GM12878 (cell line): Measurements from ENCODE around the gene UNC45A. TPM values are rescaled to one million over a fixed set of nuclear protein-coding genes. Genes with fewer than 3 reads are reported as not detected.

Source experiments
- BHLHE40 ChIP-seq, 2 experiments: fragments of 450-650 bp in 1 of 2; IDR thresholded peaks; 2 replicates each; pipeline ENCODE4 v1.6.1; 2011 to 2017; ENCODE audit warnings: low read depth in 2 of 2, borderline replicate concordance in 1 of 2, improper control_type of control experiment in 1 of 2, low read length in 1 of 2, mild to moderate bottlenecking in 1 of 2
- CBFB ChIP-seq: IDR thresholded peaks from 2 replicates; pipeline ENCODE4 v1.6.1; 2016; ENCODE audit warnings: antibody characterized with exemption, low read depth
- HDAC6 ChIP-seq: fragments of 200-600 bp; sonication (generic); IDR thresholded peaks from one replicate; pipeline ENCODE4 v1.8.0; 2017; ENCODE audit warnings: antibody characterized with exemption; ENCODE audit not compliant: unreplicated experiment
- IKZF2 ChIP-seq, 2 experiments: fragments of 450-650 bp; IDR thresholded peaks; 2 replicates each; pipeline ENCODE4 v1.6.1; 2017; ENCODE audit warnings: mild to moderate bottlenecking in 2 of 2, moderate library complexity in 2 of 2
- JUNB ChIP-seq: IDR thresholded peaks from 2 replicates; pipeline ENCODE4 v1.6.1; 2016; ENCODE audit warnings: antibody characterized with exemption, mild to moderate bottlenecking
- LARP7 ChIP-seq: fragments of 450-650 bp; IDR thresholded peaks from 2 replicates; pipeline ENCODE4 v1.6.1; 2017; ENCODE audit warnings: mild to moderate bottlenecking
- NFYB ChIP-seq: IDR thresholded peaks from 2 replicates; pipeline ENCODE4 v1.6.1; 2011; ENCODE audit warnings: low read depth, mild to moderate bottlenecking, low read length, improper control_type of control experiment, moderate library complexity; ENCODE audit not compliant: insufficient read depth
- POLR2AphosphoS2 ChIP-seq: IDR thresholded peaks from 2 replicates; pipeline ENCODE4 v1.6.1; 2011; ENCODE audit warnings: low read depth, mild to moderate bottlenecking, low read length, improper control_type of control experiment, moderate library complexity
- RELA ChIP-seq: fragments of 450-650 bp; IDR thresholded peaks from 2 replicates; pipeline ENCODE4 v1.8.0; 2014; ENCODE audit warnings: borderline replicate concordance; ENCODE audit not compliant: partially characterized antibody
- RUNX3 ChIP-seq: IDR thresholded peaks from 2 replicates; pipeline ENCODE4 v1.6.1; 2012; ENCODE audit warnings: low read length, inconsistent platforms
- SMAD1 ChIP-seq: fragments of 450-650 bp; IDR thresholded peaks from 2 replicates; pipeline ENCODE4 v1.6.1; 2018; ENCODE audit warnings: mild to moderate bottlenecking, low read depth; ENCODE audit not compliant: partially characterized antibody
- SMAD5 ChIP-seq: IDR thresholded peaks from 2 replicates; pipeline ENCODE4 v1.6.1; 2016; ENCODE audit warnings: antibody characterized with exemption, low read depth
- polyA plus RNA-seq, 11 experiments: library from polyadenylated mRNA; depleted of rRNA in 4 of 11; unstranded in 6 of 11; stranded (reverse) in 5 of 11; fragments of >200 nt; fragmentation: Nextera tagmentation in 4 of 11; fragmentation: Illumina TruSeq in 1 of 11; extraction: Ambion mirVana in 4 of 11; extraction: Trizol in 1 of 11; gene quantifications; 1 replicate in 1 of 11; 2 replicates in 10 of 11; pipeline versions ENCODE4 v1.2.1 to v1.2.3, GENCODE V29; 2011 to 2016; ENCODE audit warnings: inconsistent platforms in 2 of 11, missing spikeins in 2 of 11, low read depth in 1 of 11
- total RNA-seq, 4 experiments: library from RNA; depleted of rRNA in 3 of 4; stranded (reverse); fragments of >200 nt in 3 of 4; fragmentation: Illumina TruSeq in 1 of 4; extraction: Trizol in 1 of 4; gene quantifications; 2 replicates each; pipeline versions ENCODE4 v1.2.1 to v1.2.3, GENCODE V29; 2013 to 2021
- TF ChIP-seq, protein P1 (sequence below): IDR thresholded peaks from 2 replicates; pipeline ENCODE4 v1.6.1; 2012; ENCODE audit warnings: improper control_type of control experiment, low read depth, low read length; ENCODE audit not compliant: insufficient replicate concordance
- TF ChIP-seq, protein P2 (sequence below): IDR thresholded peaks from 2 replicates; pipeline ENCODE4 v1.6.1; 2011; ENCODE audit warnings: borderline replicate concordance, low read depth, mild to moderate bottlenecking, moderate library complexity, low read length; ENCODE audit not compliant: insufficient read depth, poor library complexity, severe bottlenecking
- TF ChIP-seq, protein P3 (sequence below): IDR thresholded peaks from 2 replicates; pipeline ENCODE4 v1.6.1; 2011; ENCODE audit warnings: low read depth, mild to moderate bottlenecking, low read length, moderate library complexity, borderline replicate concordance; ENCODE audit errors: extremely low read depth
- TF ChIP-seq, protein P4 (sequence below): fragments of 450-650 bp; IDR thresholded peaks from 2 replicates; pipeline ENCODE4 v1.6.1; 2018; ENCODE audit warnings: mild to moderate bottlenecking, low read depth, moderate library complexity; ENCODE audit not compliant: partially characterized antibody
- TF ChIP-seq, protein P5 (sequence below): fragments of 450-650 bp; IDR thresholded peaks from 2 replicates; pipeline ENCODE4 v1.6.1; 2017; ENCODE audit warnings: antibody characterized with exemption, mild to moderate bottlenecking, moderate library complexity

The UNC45A gene
- total and polyA plus RNA-seq, 10 of the 15 experiments (the other 5 are each of a cell fraction or from before 2014, with no cell fraction given), result 10.3 to 57.8 (median 40.5) TPM

DNA sequence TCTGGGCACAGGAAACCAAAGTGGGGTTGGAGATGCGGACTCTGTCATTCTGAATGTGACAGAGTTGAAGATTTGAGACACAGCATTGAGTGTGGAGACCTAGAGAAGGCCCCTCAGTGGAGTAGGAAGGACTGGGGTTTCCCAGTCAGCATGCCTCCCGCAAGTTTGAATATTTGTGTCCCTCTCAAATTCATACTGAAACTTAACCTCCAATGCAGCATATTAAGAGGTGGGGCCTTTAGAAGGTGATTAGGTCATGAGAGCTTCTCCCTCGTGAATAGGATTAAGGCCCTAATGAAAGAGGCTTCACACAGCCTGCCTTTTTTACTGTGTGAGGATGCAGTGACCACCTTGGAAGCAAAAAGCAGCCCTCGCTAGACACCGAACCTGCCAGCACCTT is 10.7 kb upstream of the UNC45A start (continued):
- TF ChIP-seq, protein P1, sequence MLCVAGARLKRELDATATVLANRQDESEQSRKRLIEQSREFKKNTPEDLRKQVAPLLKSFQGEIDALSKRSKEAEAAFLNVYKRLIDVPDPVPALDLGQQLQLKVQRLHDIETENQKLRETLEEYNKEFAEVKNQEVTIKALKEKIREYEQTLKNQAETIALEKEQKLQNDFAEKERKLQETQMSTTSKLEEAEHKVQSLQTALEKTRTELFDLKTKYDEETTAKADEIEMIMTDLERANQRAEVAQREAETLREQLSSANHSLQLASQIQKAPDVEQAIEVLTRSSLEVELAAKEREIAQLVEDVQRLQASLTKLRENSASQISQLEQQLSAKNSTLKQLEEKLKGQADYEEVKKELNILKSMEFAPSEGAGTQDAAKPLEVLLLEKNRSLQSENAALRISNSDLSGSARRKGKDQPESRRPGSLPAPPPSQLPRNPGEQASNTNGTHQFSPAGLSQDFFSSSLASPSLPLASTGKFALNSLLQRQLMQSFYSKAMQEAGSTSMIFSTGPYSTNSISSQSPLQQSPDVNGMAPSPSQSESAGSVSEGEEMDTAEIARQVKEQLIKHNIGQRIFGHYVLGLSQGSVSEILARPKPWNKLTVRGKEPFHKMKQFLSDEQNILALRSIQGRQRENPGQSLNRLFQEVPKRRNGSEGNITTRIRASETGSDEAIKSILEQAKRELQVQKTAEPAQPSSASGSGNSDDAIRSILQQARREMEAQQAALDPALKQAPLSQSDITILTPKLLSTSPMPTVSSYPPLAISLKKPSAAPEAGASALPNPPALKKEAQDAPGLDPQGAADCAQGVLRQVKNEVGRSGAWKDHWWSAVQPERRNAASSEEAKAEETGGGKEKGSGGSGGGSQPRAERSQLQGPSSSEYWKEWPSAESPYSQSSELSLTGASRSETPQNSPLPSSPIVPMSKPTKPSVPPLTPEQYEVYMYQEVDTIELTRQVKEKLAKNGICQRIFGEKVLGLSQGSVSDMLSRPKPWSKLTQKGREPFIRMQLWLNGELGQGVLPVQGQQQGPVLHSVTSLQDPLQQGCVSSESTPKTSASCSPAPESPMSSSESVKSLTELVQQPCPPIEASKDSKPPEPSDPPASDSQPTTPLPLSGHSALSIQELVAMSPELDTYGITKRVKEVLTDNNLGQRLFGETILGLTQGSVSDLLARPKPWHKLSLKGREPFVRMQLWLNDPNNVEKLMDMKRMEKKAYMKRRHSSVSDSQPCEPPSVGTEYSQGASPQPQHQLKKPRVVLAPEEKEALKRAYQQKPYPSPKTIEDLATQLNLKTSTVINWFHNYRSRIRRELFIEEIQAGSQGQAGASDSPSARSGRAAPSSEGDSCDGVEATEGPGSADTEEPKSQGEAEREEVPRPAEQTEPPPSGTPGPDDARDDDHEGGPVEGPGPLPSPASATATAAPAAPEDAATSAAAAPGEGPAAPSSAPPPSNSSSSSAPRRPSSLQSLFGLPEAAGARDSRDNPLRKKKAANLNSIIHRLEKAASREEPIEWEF, result no peak
- TF ChIP-seq HDAC6 (no peak), NFYB (no peak), JUNB (peak; percentile 78), BHLHE40 (IDR thresholded peaks at IDR 0.05; ENCODE audit: borderline replicate concordance in 1 of 2, low read depth in 2 of 2, low read length in 1 of 2) (peak; percentile 43 to 48; a peak in 2 of 4 replicates), SMAD5 (0 out of 2 replicates have a peak, but pooled peaks have one; percentile 26), RUNX3 (peak; percentile 79), LARP7 (no peak), IKZF2 (IDR thresholded peaks at IDR 0.05) (peak; percentile 52 to 57; a peak in 3 of 4 replicates), CBFB (no peak), POLR2AphosphoS2 (no peak), SMAD1 (peak; percentile 14), RELA (peak; percentile 41)
- TF ChIP-seq, protein P2, sequence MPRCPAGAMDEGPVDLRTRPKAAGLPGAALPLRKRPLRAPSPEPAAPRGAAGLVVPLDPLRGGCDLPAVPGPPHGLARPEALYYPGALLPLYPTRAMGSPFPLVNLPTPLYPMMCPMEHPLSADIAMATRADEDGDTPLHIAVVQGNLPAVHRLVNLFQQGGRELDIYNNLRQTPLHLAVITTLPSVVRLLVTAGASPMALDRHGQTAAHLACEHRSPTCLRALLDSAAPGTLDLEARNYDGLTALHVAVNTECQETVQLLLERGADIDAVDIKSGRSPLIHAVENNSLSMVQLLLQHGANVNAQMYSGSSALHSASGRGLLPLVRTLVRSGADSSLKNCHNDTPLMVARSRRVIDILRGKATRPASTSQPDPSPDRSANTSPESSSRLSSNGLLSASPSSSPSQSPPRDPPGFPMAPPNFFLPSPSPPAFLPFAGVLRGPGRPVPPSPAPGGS, result no peak
- TF ChIP-seq, protein P3, sequence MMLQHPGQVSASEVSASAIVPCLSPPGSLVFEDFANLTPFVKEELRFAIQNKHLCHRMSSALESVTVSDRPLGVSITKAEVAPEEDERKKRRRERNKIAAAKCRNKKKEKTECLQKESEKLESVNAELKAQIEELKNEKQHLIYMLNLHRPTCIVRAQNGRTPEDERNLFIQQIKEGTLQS, result no peak
- TF ChIP-seq, protein P4, sequence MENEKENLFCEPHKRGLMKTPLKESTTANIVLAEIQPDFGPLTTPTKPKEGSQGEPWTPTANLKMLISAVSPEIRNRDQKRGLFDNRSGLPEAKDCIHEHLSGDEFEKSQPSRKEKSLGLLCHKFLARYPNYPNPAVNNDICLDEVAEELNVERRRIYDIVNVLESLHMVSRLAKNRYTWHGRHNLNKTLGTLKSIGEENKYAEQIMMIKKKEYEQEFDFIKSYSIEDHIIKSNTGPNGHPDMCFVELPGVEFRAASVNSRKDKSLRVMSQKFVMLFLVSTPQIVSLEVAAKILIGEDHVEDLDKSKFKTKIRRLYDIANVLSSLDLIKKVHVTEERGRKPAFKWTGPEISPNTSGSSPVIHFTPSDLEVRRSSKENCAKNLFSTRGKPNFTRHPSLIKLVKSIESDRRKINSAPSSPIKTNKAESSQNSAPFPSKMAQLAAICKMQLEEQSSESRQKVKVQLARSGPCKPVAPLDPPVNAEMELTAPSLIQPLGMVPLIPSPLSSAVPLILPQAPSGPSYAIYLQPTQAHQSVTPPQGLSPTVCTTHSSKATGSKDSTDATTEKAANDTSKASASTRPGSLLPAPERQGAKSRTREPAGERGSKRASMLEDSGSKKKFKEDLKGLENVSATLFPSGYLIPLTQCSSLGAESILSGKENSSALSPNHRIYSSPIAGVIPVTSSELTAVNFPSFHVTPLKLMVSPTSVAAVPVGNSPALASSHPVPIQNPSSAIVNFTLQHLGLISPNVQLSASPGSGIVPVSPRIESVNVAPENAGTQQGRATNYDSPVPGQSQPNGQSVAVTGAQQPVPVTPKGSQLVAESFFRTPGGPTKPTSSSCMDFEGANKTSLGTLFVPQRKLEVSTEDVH, result no peak
- TF ChIP-seq, protein P5, sequence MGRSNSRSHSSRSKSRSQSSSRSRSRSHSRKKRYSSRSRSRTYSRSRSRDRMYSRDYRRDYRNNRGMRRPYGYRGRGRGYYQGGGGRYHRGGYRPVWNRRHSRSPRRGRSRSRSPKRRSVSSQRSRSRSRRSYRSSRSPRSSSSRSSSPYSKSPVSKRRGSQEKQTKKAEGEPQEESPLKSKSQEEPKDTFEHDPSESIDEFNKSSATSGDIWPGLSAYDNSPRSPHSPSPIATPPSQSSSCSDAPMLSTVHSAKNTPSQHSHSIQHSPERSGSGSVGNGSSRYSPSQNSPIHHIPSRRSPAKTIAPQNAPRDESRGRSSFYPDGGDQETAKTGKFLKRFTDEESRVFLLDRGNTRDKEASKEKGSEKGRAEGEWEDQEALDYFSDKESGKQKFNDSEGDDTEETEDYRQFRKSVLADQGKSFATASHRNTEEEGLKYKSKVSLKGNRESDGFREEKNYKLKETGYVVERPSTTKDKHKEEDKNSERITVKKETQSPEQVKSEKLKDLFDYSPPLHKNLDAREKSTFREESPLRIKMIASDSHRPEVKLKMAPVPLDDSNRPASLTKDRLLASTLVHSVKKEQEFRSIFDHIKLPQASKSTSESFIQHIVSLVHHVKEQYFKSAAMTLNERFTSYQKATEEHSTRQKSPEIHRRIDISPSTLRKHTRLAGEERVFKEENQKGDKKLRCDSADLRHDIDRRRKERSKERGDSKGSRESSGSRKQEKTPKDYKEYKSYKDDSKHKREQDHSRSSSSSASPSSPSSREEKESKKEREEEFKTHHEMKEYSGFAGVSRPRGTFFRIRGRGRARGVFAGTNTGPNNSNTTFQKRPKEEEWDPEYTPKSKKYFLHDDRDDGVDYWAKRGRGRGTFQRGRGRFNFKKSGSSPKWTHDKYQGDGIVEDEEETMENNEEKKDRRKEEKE, result no peak
